Measurements from ENCODE around the gene ATP13A3.
A peak's percentile ranks its signal among the peaks of the same experiment; 100 is the strongest.

The ATP13A3 gene

GRCh38 chr3:194488055-194488742 lies 1.4 kb upstream of the ATP13A3 start:
- DNase-seq (ENCODE audit: low read depth), result peak; percentile 90
- TF ChIP-seq CTCF (IDR thresholded peaks at IDR 0.05; ENCODE audit: low read depth, low read length) (no peak), MYC (IDR thresholded peaks at IDR 0.05; ENCODE audit: low read depth, low read length) (peak; percentile 89), POLR2A (IDR thresholded peaks at IDR 0.05; ENCODE audit: extremely low read depth, insufficient read length) (peak; percentile 36), MAX (IDR thresholded peaks at IDR 0.05; ENCODE audit: low read depth, low read length) (peak; percentile 72)
- H3K4me3 ChIP-seq (ENCODE audit: low read depth, low read length), result peak overlapping the region; percentile 91

GRCh38 chr3:194487289-194488054 lies 670 bp upstream of the ATP13A3 start:
- TF ChIP-seq MYC (IDR thresholded peaks at IDR 0.05; ENCODE audit: low read depth, low read length) (peak; percentile 94), CTCF (IDR thresholded peaks at IDR 0.05; ENCODE audit: low read depth, low read length) (no peak), POLR2A (IDR thresholded peaks at IDR 0.05; ENCODE audit: extremely low read depth, insufficient read length) (peak; percentile 4), MAX (IDR thresholded peaks at IDR 0.05; ENCODE audit: low read depth, low read length) (peak; percentile 58)
- H3K4me3 ChIP-seq (ENCODE audit: low read depth, low read length), result peak overlapping the region; percentile 91
- peak; percentile 83 for DNase-seq (ENCODE audit: low read depth)

- peak; percentile 39 for TF ChIP-seq MAX (IDR thresholded peaks at IDR 0.05; ENCODE audit: low read depth, low read length)
- no peak for TF ChIP-seq MYC (IDR thresholded peaks at IDR 0.05; ENCODE audit: low read depth, low read length)
- no peak for TF ChIP-seq POLR2A (IDR thresholded peaks at IDR 0.05; ENCODE audit: extremely low read depth, insufficient read length)
- no peak for TF ChIP-seq CTCF (IDR thresholded peaks at IDR 0.05; ENCODE audit: low read depth, low read length)
- DNase-seq (ENCODE audit: low read depth), result peak; percentile 64
- H3K4me3 ChIP-seq (ENCODE audit: low read depth, low read length), result peak overlapping the region; percentile 81
These were observed 792 bp downstream of the ATP13A3 start for GRCh38 chr3:194485881-194486539.

GRCh38 chr3:194485468-194485880 lies 1.3 kb downstream of the ATP13A3 start:
- no peak for TF ChIP-seq MAX (IDR thresholded peaks at IDR 0.05; ENCODE audit: low read depth, low read length)
- TF ChIP-seq MYC (IDR thresholded peaks at IDR 0.05; ENCODE audit: low read depth, low read length), result no peak
- TF ChIP-seq POLR2A (IDR thresholded peaks at IDR 0.05; ENCODE audit: extremely low read depth, insufficient read length), result no peak
- no peak for TF ChIP-seq CTCF (IDR thresholded peaks at IDR 0.05; ENCODE audit: low read depth, low read length)

GRCh38 chr3:194484614-194485013 lies 2.2 kb downstream of the ATP13A3 start:
- H3K4me3 ChIP-seq (ENCODE audit: low read depth, low read length), result no peak overlapping the region
- TF ChIP-seq POLR2A (IDR thresholded peaks at IDR 0.05; ENCODE audit: extremely low read depth, insufficient read length), result no peak
- no peak for TF ChIP-seq MAX (IDR thresholded peaks at IDR 0.05; ENCODE audit: low read depth, low read length)
- TF ChIP-seq CTCF (IDR thresholded peaks at IDR 0.05; ENCODE audit: low read depth, low read length), result no peak
- no peak for TF ChIP-seq MYC (IDR thresholded peaks at IDR 0.05; ENCODE audit: low read depth, low read length)
- DNase-seq (ENCODE audit: low read depth), result no peak

More at GRCh38 chr3:194485468-194485880, 1.3 kb downstream of the ATP13A3 start:
- H3K4me3 ChIP-seq (ENCODE audit: low read depth, low read length), result peak overlapping the region; percentile 81
- no peak for DNase-seq (ENCODE audit: low read depth)
